ENCODE measurements around the gene NUAK1.
"Not testable (repeated sequence)": the region's sequence is repeated elsewhere in the genome, so short reads cannot be mapped to it uniquely, and the experiment has no call there.

NUAK1 gene

GRCh38 chr12:106037524-106038298 lies 101.0 kb downstream of the NUAK1 start:
- no peak for DNase-seq (ENCODE audit: extremely low read depth in 1 of 2, low read depth in 1 of 2)

- no peak for DNase-seq (ENCODE audit: extremely low read depth in 1 of 2, low read depth in 1 of 2)
Observed at GRCh38 chr12:106035421-106035820, 103.3 kb downstream of the NUAK1 start.

- DNase-seq (ENCODE audit: extremely low read depth in 1 of 2, low read depth in 1 of 2): no peak
Observed at GRCh38 chr12:106034316-106034715, 104.4 kb downstream of the NUAK1 start.

GRCh38 chr12:106033161-106033675 lies 105.5 kb downstream of the NUAK1 start:
- no peak for DNase-seq (ENCODE audit: extremely low read depth in 1 of 2, low read depth in 1 of 2)

GRCh38 chr12:106032623-106032925 lies 106.2 kb downstream of the NUAK1 start:
- no peak for DNase-seq (ENCODE audit: extremely low read depth in 1 of 2, low read depth in 1 of 2)

- DNase-seq (ENCODE audit: extremely low read depth in 1 of 2, low read depth in 1 of 2): no peak
Observed at GRCh38 chr12:106031761-106032622, 106.8 kb downstream of the NUAK1 start.

GRCh38 chr12:106030210-106031071 lies 108.3 kb downstream of the NUAK1 start:
- no peak for DNase-seq (ENCODE audit: extremely low read depth in 1 of 2, low read depth in 1 of 2)

- no peak for DNase-seq (ENCODE audit: extremely low read depth in 1 of 2, low read depth in 1 of 2)
Observed at GRCh38 chr12:106029532-106029931, 109.2 kb downstream of the NUAK1 start.

- DNase-seq (ENCODE audit: extremely low read depth in 1 of 2, low read depth in 1 of 2): no peak
Observed at GRCh38 chr12:106027911-106028310, 110.8 kb downstream of the NUAK1 start.

- no peak for DNase-seq (ENCODE audit: extremely low read depth in 1 of 2, low read depth in 1 of 2)
Observed at GRCh38 chr12:106027286-106027685, 111.5 kb downstream of the NUAK1 start.

GRCh38 chr12:106025129-106025528 lies 113.6 kb downstream of the NUAK1 start:
- no peak for DNase-seq (ENCODE audit: extremely low read depth in 1 of 2, low read depth in 1 of 2)

GRCh38 chr12:106023039-106023438 lies 115.7 kb downstream of the NUAK1 start:
- no peak for DNase-seq (ENCODE audit: extremely low read depth in 1 of 2, low read depth in 1 of 2)

- no peak for DNase-seq (ENCODE audit: extremely low read depth in 1 of 2, low read depth in 1 of 2)
Observed at GRCh38 chr12:106022568-106023012, 116.2 kb downstream of the NUAK1 start.

GRCh38 chr12:106021516-106021915 lies 117.2 kb downstream of the NUAK1 start:
- DNase-seq (ENCODE audit: extremely low read depth in 1 of 2, low read depth in 1 of 2): no peak

GRCh38 chr12:106020736-106021135 lies 118.0 kb downstream of the NUAK1 start:
- no peak for DNase-seq (ENCODE audit: extremely low read depth in 1 of 2, low read depth in 1 of 2)

- no peak for DNase-seq (ENCODE audit: extremely low read depth in 1 of 2, low read depth in 1 of 2)
Observed at GRCh38 chr12:106019144-106019543, 119.6 kb downstream of the NUAK1 start.

- DNase-seq (ENCODE audit: extremely low read depth in 1 of 2, low read depth in 1 of 2): no peak
Observed at GRCh38 chr12:106018286-106018685, 120.5 kb downstream of the NUAK1 start.

GRCh38 chr12:106016601-106017278 lies 122.0 kb downstream of the NUAK1 start:
- not testable (repeated sequence) for DNase-seq (ENCODE audit: extremely low read depth in 1 of 2, low read depth in 1 of 2)

- no peak for DNase-seq (ENCODE audit: extremely low read depth in 1 of 2, low read depth in 1 of 2)
Observed at GRCh38 chr12:106015646-106016045, 123.1 kb downstream of the NUAK1 start.

- no peak for DNase-seq (ENCODE audit: extremely low read depth in 1 of 2, low read depth in 1 of 2)
Observed at GRCh38 chr12:106013941-106014340, 124.8 kb downstream of the NUAK1 start.

Data from activated CD8-positive, alpha-beta memory T cell treated with anti-CD3 and anti-CD28 coated beads for 1 hour (primary cell).